HUES48 (cell line): Measurements from ENCODE around the gene VRTN.

ENCODE experiments used
- H3K27ac ChIP-seq: one replicate; pipeline ENCODE4 v1.7.0; 2013; ENCODE audit warnings: low read depth, low read length, inconsistent platforms
- H3K27me3 ChIP-seq: 2 replicates; pipeline ENCODE4 v1.6.1; 2013; ENCODE audit warnings: mild to moderate bottlenecking, low read length; ENCODE audit not compliant: control insufficient read depth, insufficient read depth
- H3K36me3 ChIP-seq: 2 replicates; pipeline ENCODE4 v1.6.1; 2013; ENCODE audit warnings: low read length; ENCODE audit not compliant: control insufficient read depth, insufficient read depth
- H3K4me1 ChIP-seq: 2 replicates; pipeline ENCODE4 v1.6.1; 2013; ENCODE audit warnings: mild to moderate bottlenecking, low read length; ENCODE audit not compliant: control insufficient read depth, insufficient read depth
- H3K4me3 ChIP-seq: 2 replicates; pipeline ENCODE4 v1.5.1; 2013; ENCODE audit warnings: mild to moderate bottlenecking, low read depth, low read length
- H3K9ac ChIP-seq: 2 replicates; pipeline ENCODE4 v1.6.1; 2013; ENCODE audit warnings: mild to moderate bottlenecking, low read depth, low read length, moderate library complexity
- H3K9me3 ChIP-seq: 2 replicates; pipeline ENCODE4 v1.6.1; 2013; ENCODE audit warnings: low read length; ENCODE audit not compliant: control insufficient read depth, insufficient read depth

Gene VRTN

DNA sequence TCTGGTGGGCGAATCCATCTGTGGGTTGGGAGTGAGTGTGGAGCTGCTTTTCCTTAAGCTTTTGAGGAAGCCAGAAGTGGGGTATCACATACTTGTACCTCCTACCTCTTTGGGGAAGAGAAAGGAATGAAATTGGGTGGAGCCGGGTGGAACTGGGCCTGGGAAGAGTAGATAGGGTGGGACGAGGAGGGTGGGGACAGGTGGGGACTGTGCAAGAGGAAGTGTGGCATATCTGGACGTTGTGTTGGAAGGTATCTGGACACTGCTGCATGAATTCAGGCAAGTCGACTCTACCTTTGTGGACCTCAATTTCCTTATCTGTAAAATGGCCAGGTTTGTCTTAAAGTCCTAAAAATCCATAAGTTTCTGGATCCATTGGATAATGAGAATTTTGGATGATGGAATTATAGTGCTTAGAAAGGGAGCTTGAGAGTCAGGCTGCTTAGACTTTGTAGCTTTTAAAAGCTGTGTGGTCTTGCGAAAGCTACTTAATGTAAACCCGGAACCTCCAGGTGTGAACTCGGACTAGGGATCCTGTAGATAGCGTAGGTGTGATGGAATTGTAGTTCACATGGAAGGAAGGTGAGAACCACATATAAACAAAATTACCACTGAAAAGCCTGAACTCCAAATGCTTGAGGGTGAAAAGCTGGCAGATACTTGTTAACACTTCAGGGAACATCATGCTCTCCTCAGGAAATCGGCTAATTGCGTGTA, 2.1 kb downstream of the VRTN start:
- Histone ChIP-seq H3K9ac (peak overlapping the region; percentile 93), H3K27ac (peak overlapping the region; percentile 98), H3K9me3 (no peaks in the 10 kb centered on the region), H3K4me1 (peaks cover 31% of the 10 kb centered on the region), H3K4me3 (peak overlapping the region; percentile 93), H3K27me3 (no peaks in the 10 kb centered on the region), H3K36me3 (peaks cover 19% of the 10 kb centered on the region)

DNA sequence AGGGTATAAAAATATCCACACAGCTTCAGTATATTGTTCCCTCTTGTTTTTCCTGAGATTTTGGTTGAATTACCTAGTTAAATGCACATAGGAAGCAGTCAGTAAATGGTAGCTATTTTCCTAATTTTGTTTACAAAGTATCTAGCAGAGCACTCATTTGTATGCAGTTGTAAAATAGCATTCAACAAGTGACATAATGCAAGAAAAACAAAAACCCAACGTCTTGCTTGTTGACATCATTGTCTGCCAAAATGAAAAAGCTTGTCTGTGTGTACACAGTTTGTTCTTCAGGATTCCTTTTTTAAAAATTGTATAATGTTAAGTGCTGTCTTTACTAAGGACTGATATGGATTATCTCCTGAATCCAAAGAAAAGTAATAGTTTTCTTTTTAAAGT, 2.7 kb downstream of the VRTN start:
- Histone ChIP-seq H3K36me3 (peaks cover 21% of the 10 kb centered on the region), H3K4me3 (peak overlapping the region; percentile 93), H3K27me3 (no peaks in the 10 kb centered on the region), H3K9me3 (no peaks in the 10 kb centered on the region), H3K27ac (no peak overlapping the region), H3K4me1 (peaks cover 30% of the 10 kb centered on the region), H3K9ac (no peak overlapping the region)

DNA sequence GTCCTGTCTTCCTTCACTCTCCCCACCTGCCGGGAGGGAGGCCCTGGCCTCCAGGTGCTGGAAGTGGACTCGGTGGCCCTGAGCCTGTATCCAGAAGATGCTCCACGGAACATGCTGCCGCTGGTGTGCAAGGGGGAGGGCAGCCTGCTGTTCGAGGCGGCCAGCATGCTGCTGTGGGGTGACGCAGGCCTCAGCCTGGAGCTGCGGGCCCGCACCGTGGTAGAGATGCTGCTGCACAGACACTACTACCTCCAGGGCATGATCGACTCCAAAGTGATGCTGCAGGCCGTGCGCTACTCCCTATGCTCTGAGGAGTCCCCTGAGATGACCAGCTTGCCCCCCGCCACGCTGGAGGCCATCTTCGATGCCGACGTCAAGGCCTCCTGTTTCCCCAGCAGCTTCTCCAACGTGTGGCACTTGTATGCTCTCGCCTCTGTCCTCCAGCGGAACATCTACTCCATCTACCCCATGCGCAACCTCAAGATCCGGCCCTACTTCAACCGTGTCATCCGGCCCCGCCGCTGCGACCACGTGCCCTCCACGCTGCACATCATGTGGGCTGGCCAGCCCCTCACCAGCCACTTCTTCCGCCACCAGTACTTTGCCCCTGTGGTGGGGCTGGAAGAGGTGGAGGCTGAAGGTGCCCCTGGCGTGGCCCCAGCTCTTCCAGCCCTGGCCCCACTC, 8.8 kb downstream of the VRTN start:
- Histone ChIP-seq H3K9ac (no peak overlapping the region), H3K27me3 (no peaks in the 10 kb centered on the region), H3K4me3 (no peak overlapping the region), H3K4me1 (peaks cover 25% of the 10 kb centered on the region), H3K36me3 (peaks cover 67% of the 10 kb centered on the region), H3K27ac (no peak overlapping the region), H3K9me3 (no peaks in the 10 kb centered on the region)

DNA sequence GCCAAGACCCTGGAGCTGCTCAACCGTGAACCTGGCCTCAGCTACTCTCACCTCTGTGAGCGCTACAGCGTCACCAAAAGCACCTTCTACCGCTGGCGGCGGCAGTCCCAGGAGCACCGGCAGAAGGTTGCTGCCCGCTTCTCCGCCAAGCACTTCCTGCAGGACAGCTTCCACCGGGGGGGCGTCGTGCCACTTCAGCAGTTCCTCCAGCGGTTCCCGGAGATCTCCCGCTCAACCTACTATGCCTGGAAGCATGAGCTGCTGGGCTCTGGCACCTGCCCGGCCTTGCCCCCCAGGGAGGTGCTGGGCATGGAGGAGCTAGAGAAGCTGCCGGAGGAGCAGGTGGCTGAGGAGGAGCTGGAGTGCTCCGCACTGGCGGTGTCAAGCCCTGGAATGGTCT, 9.3 kb downstream of the VRTN start:
- peaks cover 65% of the 10 kb centered on the region for H3K36me3 ChIP-seq
- no peaks in the 10 kb centered on the region for H3K9me3 ChIP-seq
- H3K9ac ChIP-seq = no peak overlapping the region
- peaks cover 25% of the 10 kb centered on the region for H3K4me1 ChIP-seq
- no peak overlapping the region for H3K27ac ChIP-seq
- no peaks in the 10 kb centered on the region for H3K27me3 ChIP-seq
- H3K4me3 ChIP-seq = no peak overlapping the region

DNA sequence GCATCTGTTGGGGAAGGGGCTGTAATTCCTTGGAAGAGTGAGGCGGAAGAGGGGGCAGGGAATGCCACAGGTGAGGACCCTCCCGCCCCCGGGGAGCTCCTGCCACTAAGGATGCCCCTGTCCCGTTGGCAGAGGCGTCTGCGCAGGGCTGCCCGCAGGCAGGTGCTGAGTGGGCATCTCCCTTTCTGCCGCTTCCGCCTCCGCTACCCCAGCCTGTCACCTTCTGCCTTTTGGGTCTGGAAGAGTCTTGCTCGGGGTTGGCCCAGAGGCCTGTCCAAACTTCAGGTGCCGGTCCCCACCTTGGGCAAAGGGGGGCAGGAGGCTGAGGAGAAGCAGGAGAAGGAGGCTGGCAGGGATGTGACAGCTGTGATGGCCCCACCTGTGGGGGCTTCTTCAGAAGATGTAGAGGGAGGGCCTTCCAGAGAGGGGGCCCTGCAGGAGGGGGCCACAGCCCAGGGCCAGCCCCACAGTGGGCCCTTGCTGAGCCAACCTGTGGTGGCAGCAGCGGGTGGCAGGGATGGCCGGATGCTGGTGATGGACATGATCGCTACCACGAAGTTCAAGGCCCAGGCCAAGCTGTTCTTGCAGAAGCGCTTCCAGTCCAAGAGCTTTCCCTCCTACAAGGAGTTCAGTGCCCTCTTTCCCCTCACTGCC, 10.0 kb downstream of the VRTN start:
- H3K27me3 ChIP-seq = no peaks in the 10 kb centered on the region
- H3K4me3 ChIP-seq = no peak overlapping the region
- no peak overlapping the region for H3K9ac ChIP-seq
- H3K27ac ChIP-seq = no peak overlapping the region
- H3K4me1 ChIP-seq = peaks cover 25% of the 10 kb centered on the region
- peaks cover 60% of the 10 kb centered on the region for H3K36me3 ChIP-seq
- H3K9me3 ChIP-seq = no peaks in the 10 kb centered on the region

DNA sequence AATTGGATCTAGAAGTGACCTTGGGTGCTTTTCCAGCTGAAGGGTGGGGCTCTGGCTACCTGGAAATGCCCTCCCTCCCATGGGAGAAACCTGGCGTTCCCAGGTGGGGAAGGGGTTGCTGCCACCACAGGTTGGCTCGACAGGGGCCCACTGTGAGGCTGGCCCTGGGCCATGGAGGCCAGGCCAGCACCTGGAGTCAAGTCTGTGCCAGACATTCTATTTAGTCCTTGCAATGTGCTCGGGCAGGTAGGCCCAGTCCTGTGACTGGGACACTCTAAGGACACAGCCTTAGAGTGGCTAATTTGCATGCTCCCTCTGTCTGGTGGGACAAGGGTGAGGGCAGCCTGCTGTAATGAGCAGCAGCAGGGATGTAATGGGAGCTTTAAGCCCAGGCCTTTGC, 11.9 kb downstream of the VRTN start:
- Histone ChIP-seq H3K4me1 (peaks cover 25% of the 10 kb centered on the region), H3K9me3 (no peaks in the 10 kb centered on the region), H3K27me3 (no peaks in the 10 kb centered on the region), H3K27ac (no peak overlapping the region), H3K4me3 (no peak overlapping the region), H3K36me3 (peaks cover 53% of the 10 kb centered on the region), H3K9ac (no peak overlapping the region)

DNA sequence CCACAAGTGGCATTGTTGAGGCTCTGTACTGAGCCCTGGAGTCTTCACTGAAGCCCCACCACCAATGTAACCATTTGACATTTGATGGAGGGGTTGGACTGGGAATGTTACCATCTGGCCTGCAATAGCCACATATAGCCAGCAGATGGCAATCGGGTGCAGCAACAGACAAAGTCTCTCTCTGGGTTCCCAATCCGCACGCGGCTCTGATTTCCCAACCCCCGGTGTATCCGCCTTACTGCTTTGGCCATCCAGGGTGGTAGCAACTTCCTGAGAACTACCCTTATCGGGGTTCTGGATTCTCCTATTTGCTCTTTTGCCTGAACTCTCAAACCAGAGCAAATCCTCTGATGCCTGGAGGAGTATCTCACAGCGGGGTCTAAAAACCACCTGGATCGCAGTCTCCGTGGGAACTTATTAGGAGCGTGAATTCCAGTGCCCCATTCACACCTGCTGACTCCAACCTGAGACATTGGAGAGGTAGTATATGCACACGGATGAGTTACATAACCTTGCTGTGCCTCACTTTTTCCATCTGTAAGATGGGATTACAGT, 14.2 kb downstream of the VRTN start:
- Histone ChIP-seq H3K27me3 (no peaks in the 10 kb centered on the region), H3K27ac (peak overlapping the region; percentile 40), H3K4me3 (no peak overlapping the region), H3K9ac (no peak overlapping the region), H3K4me1 (peaks cover 27% of the 10 kb centered on the region), H3K9me3 (no peaks in the 10 kb centered on the region), H3K36me3 (peaks cover 35% of the 10 kb centered on the region)

DNA sequence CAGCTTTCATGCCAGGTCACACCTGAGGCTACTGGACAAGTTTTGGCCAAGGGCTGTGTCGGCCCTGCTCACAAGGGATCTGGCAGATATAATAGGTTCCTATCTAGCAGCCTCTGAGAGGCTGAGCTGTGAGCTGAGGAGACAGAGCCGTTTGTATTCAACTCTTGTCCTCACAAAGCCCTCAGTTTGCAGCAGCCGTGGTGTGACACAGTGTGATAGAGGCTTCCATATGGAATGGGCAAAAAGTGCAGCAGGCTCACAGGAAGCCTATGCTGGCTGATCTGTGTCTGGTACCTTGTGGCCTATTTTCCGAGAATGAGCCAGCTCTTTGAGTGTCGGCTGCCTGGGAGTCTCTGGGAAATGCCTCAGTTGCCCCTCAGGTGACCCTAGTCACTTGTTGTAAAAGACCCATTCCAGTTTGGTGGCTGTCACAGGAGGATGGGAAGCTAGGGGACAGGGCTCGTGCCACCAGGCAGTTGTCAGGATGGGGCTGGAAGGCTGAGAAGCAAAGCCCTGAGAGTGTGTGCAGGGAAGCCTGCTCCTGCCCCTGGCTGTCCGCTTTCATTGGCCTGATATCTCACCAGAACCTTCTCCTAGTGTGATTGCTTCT, 16.1 kb downstream of the VRTN start:
- Histone ChIP-seq H3K4me3 (no peak overlapping the region), H3K27ac (no peak overlapping the region), H3K27me3 (no peaks in the 10 kb centered on the region), H3K9ac (no peak overlapping the region), H3K9me3 (no peaks in the 10 kb centered on the region), H3K36me3 (peaks cover 16% of the 10 kb centered on the region), H3K4me1 (peaks cover 24% of the 10 kb centered on the region)

DNA sequence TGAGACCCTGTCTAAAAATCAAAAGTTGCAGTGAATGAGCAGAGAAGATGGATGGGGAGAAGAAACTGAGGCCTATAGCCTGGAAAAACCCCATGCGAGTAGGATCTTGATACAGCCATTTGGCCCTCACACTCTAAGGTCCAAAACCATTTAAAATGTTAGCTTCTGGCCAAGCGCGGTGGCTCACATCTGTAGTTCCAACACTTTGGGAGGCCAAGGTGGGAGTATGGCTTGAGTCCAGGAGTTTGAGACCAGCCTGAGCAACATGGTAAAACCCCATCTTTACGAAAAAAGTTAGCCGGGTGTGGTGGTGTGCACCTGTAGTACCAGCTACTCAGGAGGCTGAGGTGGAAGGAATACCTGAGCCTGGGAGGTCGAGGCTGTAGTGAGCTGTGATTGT, 19.8 kb downstream of the VRTN start:
- H3K27ac ChIP-seq = no peak overlapping the region
- no peak overlapping the region for H3K9ac ChIP-seq
- H3K27me3 ChIP-seq = no peaks in the 10 kb centered on the region

DNA sequence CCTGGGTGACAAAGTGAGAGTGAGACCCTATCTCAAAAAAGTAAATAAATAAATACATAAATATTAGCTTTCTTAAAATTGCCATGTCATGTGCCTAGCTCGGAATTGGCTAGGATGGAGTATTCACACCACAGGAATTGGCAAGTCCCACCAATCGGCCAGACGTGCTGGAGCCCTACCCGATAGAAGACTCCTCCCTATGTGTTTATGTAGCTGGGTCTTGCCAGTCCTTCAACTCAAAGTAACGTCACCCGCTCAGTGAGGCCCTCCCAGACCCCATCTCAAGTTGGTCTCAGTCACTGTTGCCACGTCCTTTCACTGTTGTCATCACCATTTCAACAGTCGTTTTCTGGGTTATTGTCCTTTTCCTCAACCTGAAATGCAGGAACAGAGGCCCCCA, 20.2 kb downstream of the VRTN start:
- H3K4me3 ChIP-seq = no peak overlapping the region
- no peaks in the 10 kb centered on the region for H3K9me3 ChIP-seq
- H3K27ac ChIP-seq = no peak overlapping the region
- no peaks in the 10 kb centered on the region for H3K27me3 ChIP-seq
- 0 out of 2 replicates have a peak, but pooled peaks cover 2% of the 10 kb centered on the region for H3K4me1 ChIP-seq
- no peaks in the 10 kb centered on the region; the same call in 1 of the 2 replicates for H3K36me3 ChIP-seq
- no peak overlapping the region; the same call in 1 of the 2 replicates for H3K9ac ChIP-seq

More for the DNA sequence above, 19.8 kb downstream of the VRTN start:
- Histone ChIP-seq H3K4me1 (0 out of 2 replicates have a peak, but pooled peaks cover 2% of the 10 kb centered on the region), H3K4me3 (no peak overlapping the region), H3K9me3 (no peaks in the 10 kb centered on the region), H3K36me3 (no peaks in the 10 kb centered on the region; the same call in 1 of the 2 replicates)
